Measurements from ENCODE around the gene DIS3L2. TPM values are rescaled to one million over a fixed set of nuclear protein-coding genes. Genes with fewer than 3 reads are reported as not detected.
"Not testable (repeated sequence)": the region's sequence is repeated elsewhere in the genome, so short reads cannot be mapped to it uniquely, and the experiment has no call there.

The DIS3L2 gene
- total and polyA plus RNA-seq, 2 of the 8 experiments (the other 6 are each of a cell fraction or from before 2014, with no cell fraction given): 11.5 to 21.6 TPM

DNA sequence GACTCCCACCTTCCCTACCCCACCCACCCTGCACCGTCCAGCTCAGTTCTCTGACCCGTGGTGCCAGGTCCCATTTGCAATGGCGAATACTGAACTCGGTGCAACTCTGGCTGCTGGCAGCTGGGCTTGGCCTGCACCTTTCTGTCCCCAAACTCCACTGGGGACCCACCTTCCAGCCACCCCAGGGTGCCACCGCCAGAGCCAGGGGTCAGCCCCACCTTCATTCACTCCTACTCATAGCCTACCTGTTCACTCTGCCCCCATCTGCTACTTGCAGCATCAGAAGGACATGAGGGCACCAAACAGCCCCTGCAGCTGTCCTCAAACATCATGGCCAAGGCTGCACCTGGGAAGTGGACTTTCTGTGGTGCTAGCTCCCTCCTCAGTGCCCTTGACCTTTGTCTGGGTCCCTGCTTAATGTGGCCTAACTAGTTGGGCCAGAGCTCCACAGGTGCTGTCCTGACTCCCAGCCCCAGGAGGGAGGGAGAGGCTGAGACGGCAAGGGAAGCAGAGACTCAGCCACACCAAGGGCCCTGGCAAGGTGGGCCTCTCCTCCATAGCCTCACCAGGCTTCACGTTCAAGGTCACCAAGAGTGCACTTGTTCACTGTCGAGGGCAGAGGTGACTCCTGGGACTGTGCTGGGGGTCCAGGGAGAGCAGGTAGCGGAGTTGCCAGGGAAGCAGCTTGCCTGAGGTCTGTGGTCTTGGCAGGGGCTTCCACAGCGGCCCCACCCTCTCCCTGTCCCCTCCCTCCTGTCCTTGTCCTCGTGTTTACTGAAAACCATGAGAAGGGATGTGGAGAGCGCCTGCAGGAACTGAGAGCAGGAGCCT is 365.0 kb downstream of the DIS3L2 start:
- H3K9me3 ChIP-seq (ENCODE audit: insufficient read depth in 2 of 2, low read depth in 1 of 2, low read length in 1 of 2); H3K4ac ChIP-seq (replicated peaks; ENCODE audit: insufficient read length, low read depth, low read length); H3K79me1 ChIP-seq (ENCODE audit: low read depth, low read length); H2BK20ac ChIP-seq (ENCODE audit: low read length); H3K27ac ChIP-seq (ENCODE audit: low read depth, low read length); H3K23me2 ChIP-seq (ENCODE audit: low read depth, low read length); H2AK5ac ChIP-seq (ENCODE audit: low read depth, low read length); H3K4me2 ChIP-seq (ENCODE audit: insufficient read depth in 1 of 2, low read depth in 2 of 2, low read length in 2 of 2); DNase-seq (ENCODE audit: low read depth in 1 of 2, low spot score in 2 of 2); H3K23ac ChIP-seq (ENCODE audit: insufficient read length); H4K91ac ChIP-seq (replicated peaks; ENCODE audit: insufficient read length, low read length); H3K18ac ChIP-seq (ENCODE audit: extremely low read depth, low read length); POLR2A ChIA-PET (ENCODE audit: partially characterized antibody); H2BK5ac ChIP-seq (ENCODE audit: low read depth, low read length); H4K8ac ChIP-seq (ENCODE audit: extremely low read depth, insufficient read depth, low read length); H3K9ac ChIP-seq (replicated peaks in 1 of 4; ENCODE audit: extremely low read depth in 1 of 4, low read depth in 3 of 4, low read length in 3 of 4); H3K4me3 ChIP-seq (ENCODE audit: extremely low read depth in 1 of 4, insufficient read depth in 2 of 4, low read depth in 3 of 4, low read length in 4 of 4); H3K79me2 ChIP-seq (ENCODE audit: control insufficient read depth in 1 of 2, insufficient read depth in 2 of 2, low read length in 2 of 2); H2BK120ac ChIP-seq (replicated peaks; ENCODE audit: low read depth, low read length); H4K20me1 ChIP-seq (replicated peaks in 1 of 2; ENCODE audit: control insufficient read depth in 1 of 2, insufficient read depth in 2 of 2, low read length in 2 of 2); H4K5ac ChIP-seq (ENCODE audit: insufficient read length, low read depth, low read length); H2BK15ac ChIP-seq (ENCODE audit: low read length); H3K14ac ChIP-seq (ENCODE audit: insufficient read length); H3K27me3 ChIP-seq (replicated peaks in 1 of 4; ENCODE audit: control insufficient read depth in 3 of 4, extremely low read depth in 1 of 4, insufficient read depth in 3 of 4, low read length in 3 of 4); H3K36me3 ChIP-seq (ENCODE audit: control insufficient read depth in 2 of 4, insufficient read depth in 4 of 4, low read length in 3 of 4); H3K56ac ChIP-seq (replicated peaks; ENCODE audit: insufficient read length, low read depth, low read length); FAIRE-seq; H2AFZ ChIP-seq (ENCODE audit: low read length): not testable (repeated sequence)
- H2BK12ac ChIP-seq (ENCODE audit: low read depth, low read length): 0 out of 2 replicates have a peak overlapping the region, but pooled peaks have one; percentile 50
- 67% methylated on average over 7 of the region's 12 CpGs; no CpG with 5 or more reads in 1 of the 2 experiments for WGBS, 2 experiments (ENCODE audit: extremely low coverage in 1 of 2, insufficient coverage in 1 of 2, insufficient read length in 1 of 2, insufficient replicate concordance in 2 of 2, low coverage in 1 of 2, low lambda C conversion rate in 2 of 2, missing lambda C conversion rate in 1 of 2)
- CTCF ChIA-PET (ENCODE audit: partially characterized antibody): interaction anchor here (0.6 to 10.9 kb wide), 58 partner anchors 9 to 526 kb away, joined by 3 to 124 read pairs (median 4); partner anchors contain the start of gene NPPC
- H3K4me1 ChIP-seq (replicated peaks in 1 of 4; ENCODE audit: control insufficient read depth in 3 of 4, insufficient read depth in 4 of 4, low read length in 3 of 4): peaks cover 0 to 20% (median 10%) of the 10 kb centered on the region in 4 experiments; a peak in 6 of 7 replicates

All from H1 (cell line).